ENCODE data around the gene FXYD6.

FXYD6 gene

GRCh38 chr11:117877120-117877784 is 794 bp upstream of the FXYD6 start:
- Histone ChIP-seq H3K4me3 (ENCODE audit: insufficient read length, low read depth) (peak overlapping the region; percentile 47), H3K27me3 (ENCODE audit: insufficient read depth, insufficient read length) (peaks cover 70% of the 10 kb centered on the region), H3K9ac (ENCODE audit: insufficient read length, low read depth) (peak overlapping the region; percentile 6), H3K4me1 (ENCODE audit: insufficient read depth, insufficient read length) (peaks cover 3% of the 10 kb centered on the region), H3K9me3 (ENCODE audit: insufficient read depth, low read length) (no peaks in the 10 kb centered on the region), H3K36me3 (ENCODE audit: insufficient read depth, insufficient read length, low read length) (no peaks in the 10 kb centered on the region)
- no peak for DNase-seq (ENCODE audit: low read depth, low spot score)
- TF ChIP-seq YY1 (IDR thresholded peaks at IDR 0.05; ENCODE audit: insufficient read depth, insufficient read length) = no peak
- no peak for TF ChIP-seq SUZ12 (IDR thresholded peaks at IDR 0.05; ENCODE audit: extremely low read depth, insufficient read depth, insufficient read length)
- TF ChIP-seq ZNF274 (IDR thresholded peaks at IDR 0.05; ENCODE audit: low read depth, low read length) = no peak

- Histone ChIP-seq H3K4me3 (ENCODE audit: insufficient read length, low read depth) (peak overlapping the region; percentile 67), H3K27me3 (ENCODE audit: insufficient read depth, insufficient read length) (peaks cover 73% of the 10 kb centered on the region), H3K9ac (ENCODE audit: insufficient read length, low read depth) (peak overlapping the region; percentile 85), H3K9me3 (ENCODE audit: insufficient read depth, low read length) (no peaks in the 10 kb centered on the region), H3K36me3 (ENCODE audit: insufficient read depth, insufficient read length, low read length) (no peaks in the 10 kb centered on the region), H3K4me1 (ENCODE audit: insufficient read depth, insufficient read length) (peaks cover 3% of the 10 kb centered on the region)
- DNase-seq (ENCODE audit: low read depth, low spot score) = no peak
- TF ChIP-seq YY1 (IDR thresholded peaks at IDR 0.05; ENCODE audit: insufficient read depth, insufficient read length) (no peak), SUZ12 (IDR thresholded peaks at IDR 0.05; ENCODE audit: extremely low read depth, insufficient read depth, insufficient read length) (no peak), ZNF274 (IDR thresholded peaks at IDR 0.05; ENCODE audit: low read depth, low read length) (no peak)
Observed at GRCh38 chr11:117876059-117876340, 458 bp downstream of the FXYD6 start.

GRCh38 chr11:117875382-117876058 is 938 bp downstream of the FXYD6 start:
- Histone ChIP-seq H3K36me3 (ENCODE audit: insufficient read depth, insufficient read length, low read length) (no peaks in the 10 kb centered on the region), H3K9ac (ENCODE audit: insufficient read length, low read depth) (peak overlapping the region; percentile 85), H3K27me3 (ENCODE audit: insufficient read depth, insufficient read length) (peaks cover 75% of the 10 kb centered on the region), H3K4me3 (ENCODE audit: insufficient read length, low read depth) (peak overlapping the region; percentile 67), H3K9me3 (ENCODE audit: insufficient read depth, low read length) (no peaks in the 10 kb centered on the region), H3K4me1 (ENCODE audit: insufficient read depth, insufficient read length) (peaks cover 5% of the 10 kb centered on the region)
- no peak for DNase-seq (ENCODE audit: low read depth, low spot score)
- no peak for TF ChIP-seq ZNF274 (IDR thresholded peaks at IDR 0.05; ENCODE audit: low read depth, low read length)
- no peak for TF ChIP-seq YY1 (IDR thresholded peaks at IDR 0.05; ENCODE audit: insufficient read depth, insufficient read length)
- TF ChIP-seq SUZ12 (IDR thresholded peaks at IDR 0.05; ENCODE audit: extremely low read depth, insufficient read depth, insufficient read length) = no peak

- Histone ChIP-seq H3K4me1 (ENCODE audit: insufficient read depth, insufficient read length) (peaks cover 11% of the 10 kb centered on the region), H3K27me3 (ENCODE audit: insufficient read depth, insufficient read length) (peaks cover 80% of the 10 kb centered on the region), H3K9ac (ENCODE audit: insufficient read length, low read depth) (no peak overlapping the region), H3K4me3 (ENCODE audit: insufficient read length, low read depth) (no peak overlapping the region), H3K36me3 (ENCODE audit: insufficient read depth, insufficient read length, low read length) (no peaks in the 10 kb centered on the region), H3K9me3 (ENCODE audit: insufficient read depth, low read length) (no peaks in the 10 kb centered on the region)
- no peak for DNase-seq (ENCODE audit: low read depth, low spot score)
- TF ChIP-seq YY1 (IDR thresholded peaks at IDR 0.05; ENCODE audit: insufficient read depth, insufficient read length) = no peak
- TF ChIP-seq ZNF274 (IDR thresholded peaks at IDR 0.05; ENCODE audit: low read depth, low read length) = no peak
- TF ChIP-seq SUZ12 (IDR thresholded peaks at IDR 0.05; ENCODE audit: extremely low read depth, insufficient read depth, insufficient read length) = no peak
Observed at GRCh38 chr11:117874910-117875381, 1.5 kb downstream of the FXYD6 start.

GRCh38 chr11:117874253-117874909 is 2.1 kb downstream of the FXYD6 start:
- TF ChIP-seq ZNF274 (IDR thresholded peaks at IDR 0.05; ENCODE audit: low read depth, low read length) (no peak), YY1 (IDR thresholded peaks at IDR 0.05; ENCODE audit: insufficient read depth, insufficient read length) (no peak), SUZ12 (IDR thresholded peaks at IDR 0.05; ENCODE audit: extremely low read depth, insufficient read depth, insufficient read length) (no peak)
- no peak overlapping the region for H3K4me3 ChIP-seq (ENCODE audit: insufficient read length, low read depth)
- no peaks in the 10 kb centered on the region for H3K36me3 ChIP-seq (ENCODE audit: insufficient read depth, insufficient read length, low read length)
- DNase-seq (ENCODE audit: low read depth, low spot score) = no peak
- H3K9ac ChIP-seq (ENCODE audit: insufficient read length, low read depth) = no peak overlapping the region
- peaks cover 15% of the 10 kb centered on the region for H3K4me1 ChIP-seq (ENCODE audit: insufficient read depth, insufficient read length)
- H3K27me3 ChIP-seq (ENCODE audit: insufficient read depth, insufficient read length) = peaks cover 80% of the 10 kb centered on the region
- H3K9me3 ChIP-seq (ENCODE audit: insufficient read depth, low read length) = no peaks in the 10 kb centered on the region

GRCh38 chr11:117873828-117874125 is 2.7 kb downstream of the FXYD6 start:
- TF ChIP-seq ZNF274 (IDR thresholded peaks at IDR 0.05; ENCODE audit: low read depth, low read length) = no peak
- TF ChIP-seq YY1 (IDR thresholded peaks at IDR 0.05; ENCODE audit: insufficient read depth, insufficient read length) = no peak
- no peak for TF ChIP-seq SUZ12 (IDR thresholded peaks at IDR 0.05; ENCODE audit: extremely low read depth, insufficient read depth, insufficient read length)
- Histone ChIP-seq H3K9ac (ENCODE audit: insufficient read length, low read depth) (no peak overlapping the region), H3K9me3 (ENCODE audit: insufficient read depth, low read length) (no peaks in the 10 kb centered on the region), H3K4me1 (ENCODE audit: insufficient read depth, insufficient read length) (peaks cover 18% of the 10 kb centered on the region), H3K27me3 (ENCODE audit: insufficient read depth, insufficient read length) (peaks cover 74% of the 10 kb centered on the region), H3K4me3 (ENCODE audit: insufficient read length, low read depth) (no peak overlapping the region), H3K36me3 (ENCODE audit: insufficient read depth, insufficient read length, low read length) (no peaks in the 10 kb centered on the region)
- DNase-seq (ENCODE audit: low read depth, low spot score) = no peak
